Stimulated activated CD8-positive, alpha-beta memory T cell treated with anti-CD3 and anti-CD28 coated beads, Interleukin-7, amount 100 ng/mL, for 1 hour (primary cell): ENCODE data around the gene MOCS1.

ENCODE experiments used
- DNase-seq, 2 donors: peaks; one replicate each; pipeline ENCODE4 v3.0.0-alpha.2; 2020; ENCODE audit warnings: low read depth in 2 of 2

MOCS1 gene

GRCh38 chr6:39948199-39948791 is 14.0 kb upstream of the MOCS1 start:
- DNase-seq, result no peak

GRCh38 chr6:39947611-39948068 is 13.4 kb upstream of the MOCS1 start:
- no peak for DNase-seq

- no peak for DNase-seq
Measured at GRCh38 chr6:39945626-39946025, 11.4 kb upstream of the MOCS1 start.

- DNase-seq, result no peak
Measured at GRCh38 chr6:39942903-39943580, 8.8 kb upstream of the MOCS1 start.

GRCh38 chr6:39941820-39942219 is 7.6 kb upstream of the MOCS1 start:
- DNase-seq, result no peak

GRCh38 chr6:39941138-39941537 is 6.9 kb upstream of the MOCS1 start:
- no peak for DNase-seq

GRCh38 chr6:39938773-39939654 is 4.8 kb upstream of the MOCS1 start:
- no peak for DNase-seq

GRCh38 chr6:39937686-39938333 is 3.5 kb upstream of the MOCS1 start:
- no peak for DNase-seq

- DNase-seq, result no peak
Measured at GRCh38 chr6:39936857-39937256, 2.6 kb upstream of the MOCS1 start.

- DNase-seq, result no peak
Measured at GRCh38 chr6:39935241-39935640, 979 bp upstream of the MOCS1 start.

GRCh38 chr6:39933669-39934130 is 562 bp downstream of the MOCS1 start:
- no peak for DNase-seq

GRCh38 chr6:39932386-39932910 is 1.8 kb downstream of the MOCS1 start:
- no peak for DNase-seq

- no peak for DNase-seq
Measured at GRCh38 chr6:39931607-39932006, 2.7 kb downstream of the MOCS1 start.

- DNase-seq, result no peak
Measured at GRCh38 chr6:39930540-39930939, 3.7 kb downstream of the MOCS1 start.

- no peak for DNase-seq
Measured at GRCh38 chr6:39929733-39930461, 4.4 kb downstream of the MOCS1 start.

GRCh38 chr6:39929039-39929732 is 5.1 kb downstream of the MOCS1 start:
- no peak for DNase-seq

- no peak for DNase-seq
Measured at GRCh38 chr6:39927159-39927558, 7.1 kb downstream of the MOCS1 start.

- DNase-seq, result no peak
Measured at GRCh38 chr6:39926668-39927067, 7.6 kb downstream of the MOCS1 start.

GRCh38 chr6:39925931-39926290 is 8.4 kb downstream of the MOCS1 start:
- no peak for DNase-seq

- no peak for DNase-seq
Measured at GRCh38 chr6:39925191-39925930, 8.9 kb downstream of the MOCS1 start.
